Occipital lobe (tissue), 2 donors: Measurements from ENCODE around the gene MTHFD2. TPM values are rescaled to one million over a fixed set of nuclear protein-coding genes. Genes with fewer than 3 reads are reported as not detected.
"Not testable (repeated sequence)": the region's sequence is repeated elsewhere in the genome, so short reads cannot be mapped to it uniquely, and the experiment has no call there.

Experiments
- DNase-seq: peaks from one replicate; lab custom pipeline; 2025; lab: John Stamatoyannopoulos, UW
- total RNA-seq: library from RNA; depleted of rRNA; stranded (reverse); fragments of >200 nt; gene quantifications from one replicate; pipeline ENCODE4 v1.2.3, GENCODE V29; 2014

MTHFD2 gene
- total RNA-seq, 1 donor from 2014 or later, result 37.0 TPM

DNA sequence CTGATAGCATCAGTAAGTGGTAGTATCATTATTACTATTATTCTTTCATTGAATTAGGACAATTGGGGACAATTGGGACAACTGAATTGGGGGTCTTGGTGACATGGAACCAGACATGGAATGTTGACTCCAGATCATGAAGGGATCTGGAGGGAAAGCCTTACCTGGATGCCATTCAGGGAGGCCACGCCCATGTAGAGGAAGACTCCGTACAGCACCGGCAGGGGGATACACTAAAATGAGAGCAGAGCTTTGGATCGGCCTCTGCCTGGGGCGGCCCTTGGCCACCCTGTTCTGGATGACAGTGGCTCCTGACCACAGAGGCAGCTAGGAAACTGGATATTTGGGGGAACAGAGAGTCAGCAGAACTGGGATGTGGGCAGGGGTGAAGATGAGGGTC is 29.2 kb downstream of the MTHFD2 start:
- DNase-seq, result no peak

DNA sequence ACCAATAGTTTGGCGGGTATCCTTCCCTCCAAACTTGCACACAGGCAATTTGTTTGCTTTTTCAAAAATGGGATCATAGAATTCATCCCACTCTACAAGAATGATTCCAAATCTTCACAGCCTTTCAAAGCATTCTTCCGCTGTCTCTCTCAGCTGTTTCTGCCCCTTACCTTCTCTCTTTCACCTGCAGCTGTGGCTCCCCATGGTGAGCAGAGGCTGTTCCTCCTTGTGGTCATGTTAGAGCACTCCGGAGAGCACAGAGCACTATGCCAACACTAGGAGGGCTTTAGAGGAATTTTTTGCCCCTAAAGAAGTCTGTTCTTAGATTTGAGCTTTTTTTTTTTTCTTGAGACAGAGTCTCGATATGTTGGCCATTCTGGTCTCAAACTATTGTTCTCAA is 30.4 kb downstream of the MTHFD2 start:
- DNase-seq, result no peak

DNA sequence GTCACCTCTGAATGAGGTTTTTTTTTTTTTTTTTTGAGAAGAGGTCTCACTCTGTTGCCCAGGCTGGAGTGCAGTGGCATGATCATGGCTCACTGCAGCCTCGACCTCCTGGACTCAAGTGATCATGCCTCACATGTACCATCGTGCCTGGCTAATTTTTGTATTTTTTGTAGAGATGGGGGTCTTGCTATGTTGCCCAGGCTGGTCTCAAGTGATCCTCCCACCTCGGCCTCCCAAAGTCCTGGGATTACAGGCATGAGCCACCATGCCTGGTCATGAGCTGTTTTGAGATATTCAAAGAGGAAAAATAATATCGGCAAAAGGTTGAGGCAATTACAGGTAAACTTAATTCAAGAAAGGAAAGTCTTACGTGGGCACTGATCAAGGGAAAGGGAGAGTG is 31.4 kb downstream of the MTHFD2 start:
- DNase-seq, result not testable (repeated sequence)

DNA sequence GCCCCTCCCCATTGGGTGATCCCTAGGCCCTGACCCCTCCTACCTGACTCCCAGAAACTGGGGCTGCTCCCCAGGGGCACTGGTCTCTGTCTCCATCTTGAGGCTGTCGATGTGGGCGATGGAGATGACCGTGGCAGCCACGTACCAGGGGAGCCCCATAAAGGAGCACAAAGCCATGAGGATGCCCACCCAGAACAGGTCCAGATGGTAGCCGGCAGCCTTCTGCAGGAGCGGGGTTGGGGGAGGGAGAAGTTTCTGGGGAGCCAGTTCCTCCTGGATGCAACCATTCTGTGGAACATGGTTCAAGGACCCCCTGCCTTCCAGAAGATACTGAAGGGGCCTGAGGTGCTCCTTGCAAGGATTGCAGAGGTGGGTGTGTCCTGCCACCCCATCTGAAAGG is 34.0 kb downstream of the MTHFD2 start:
- DNase-seq, result no peak

DNA sequence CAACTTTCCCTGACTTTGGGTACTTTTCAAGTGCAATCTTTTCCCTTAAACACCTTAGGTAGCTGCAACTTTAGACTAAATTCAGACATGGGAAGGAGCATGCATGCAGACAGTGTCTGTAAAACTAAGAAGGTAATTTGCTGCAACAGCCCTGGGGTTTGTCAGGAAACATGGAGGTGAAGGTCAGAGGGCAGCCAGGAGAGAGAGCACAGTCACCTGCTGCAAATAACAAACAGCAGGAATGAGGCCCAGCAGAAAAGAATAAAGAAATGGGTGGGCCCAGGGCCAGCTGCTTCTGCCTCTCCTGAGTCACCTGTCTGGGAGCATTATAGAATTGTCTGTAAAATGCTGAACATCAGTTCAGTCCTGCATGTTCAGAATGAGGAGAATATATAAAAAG is 35.2 kb downstream of the MTHFD2 start:
- no peak for DNase-seq

DNA sequence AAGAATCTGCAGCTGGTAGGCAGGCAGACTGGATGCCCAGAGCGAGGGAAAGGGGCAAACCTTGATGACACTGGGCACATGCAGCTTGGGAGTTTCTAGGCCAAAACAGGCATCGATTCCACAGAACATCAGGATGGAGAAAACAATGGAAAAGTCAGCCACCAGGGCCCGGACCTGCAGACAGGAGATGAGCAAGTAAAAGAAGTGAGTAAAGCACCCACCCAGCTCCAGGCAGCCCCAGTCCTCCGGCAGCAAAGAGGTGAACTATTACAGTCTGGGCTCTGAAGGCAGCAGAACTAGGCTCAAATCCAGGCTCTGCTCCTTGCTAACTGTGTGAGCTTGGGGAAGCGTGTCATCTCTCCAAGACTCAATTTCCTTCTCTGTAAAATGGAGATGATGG is 36.6 kb downstream of the MTHFD2 start:
- no peak for DNase-seq

DNA sequence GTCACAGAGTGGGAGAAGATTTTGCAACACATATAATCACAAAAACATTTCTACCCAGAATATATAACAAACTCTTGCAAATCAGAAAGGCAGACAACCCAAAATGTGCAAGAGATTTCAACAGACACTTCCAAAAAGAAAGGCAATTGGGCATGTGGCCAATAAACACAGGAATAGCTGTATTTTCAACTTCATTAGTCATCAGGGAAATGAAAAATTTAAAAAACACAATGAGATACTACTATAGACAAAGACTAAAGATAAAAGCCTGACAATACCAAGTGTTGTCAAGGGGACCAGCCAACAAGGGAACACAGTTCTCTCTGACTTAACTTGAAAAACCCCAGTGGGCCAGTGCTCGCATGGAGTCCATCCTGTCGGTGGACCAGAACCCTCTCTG is 40.5 kb downstream of the MTHFD2 start:
- no peak for DNase-seq

DNA sequence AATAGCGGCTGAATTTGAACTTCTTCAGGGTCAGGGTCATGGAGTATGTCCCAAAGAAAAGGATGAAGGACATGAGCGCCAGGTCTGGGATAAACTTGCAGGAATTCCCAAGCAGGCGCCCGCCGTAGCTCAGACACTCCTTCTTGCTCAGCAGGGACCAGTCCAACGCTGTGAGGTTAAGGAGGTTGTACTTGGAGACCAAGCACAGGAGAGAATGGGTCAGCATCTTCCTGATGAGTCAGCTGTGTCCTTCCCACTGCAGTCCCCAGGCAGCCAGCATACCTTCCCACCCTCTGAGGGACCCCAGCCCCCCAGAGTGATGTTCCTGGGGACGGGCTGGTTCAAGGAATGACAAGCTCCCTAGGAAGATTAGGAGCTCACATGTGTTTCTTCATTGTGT is 40.9 kb downstream of the MTHFD2 start:
- DNase-seq, result no peak

DNA sequence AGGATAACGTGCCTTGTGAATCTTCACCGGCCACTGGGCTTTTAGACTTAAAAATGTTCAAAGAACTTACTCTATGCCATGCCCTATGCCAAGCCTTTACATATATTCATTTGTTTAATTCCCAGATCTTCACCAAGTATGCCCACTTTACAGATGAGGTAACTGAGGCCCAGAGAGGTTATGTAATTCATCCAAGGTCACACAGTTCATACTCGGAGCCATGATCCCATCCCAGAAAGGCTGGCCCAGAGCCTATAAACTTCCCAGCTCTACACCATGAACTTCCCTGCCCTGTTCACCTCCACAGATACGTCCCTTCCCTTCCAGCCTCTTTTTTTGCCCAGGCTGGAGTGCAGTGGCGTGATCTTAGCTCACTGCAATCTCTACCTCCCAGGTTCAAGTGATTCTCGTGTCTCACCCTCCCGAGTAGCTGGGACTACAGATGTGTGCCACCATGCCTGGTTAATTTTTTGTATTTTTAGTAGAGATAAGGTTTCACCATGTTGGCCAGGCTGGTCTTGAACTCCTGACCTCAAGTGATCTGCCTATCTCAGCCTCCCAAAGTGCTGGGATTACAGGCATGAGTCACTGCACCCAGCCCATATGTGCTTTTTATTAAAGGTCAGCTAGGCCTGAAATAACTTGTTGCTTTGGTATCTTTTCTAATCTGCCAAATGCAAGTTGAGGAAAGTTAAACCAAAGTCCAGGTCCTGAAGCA is 44.1 kb downstream of the MTHFD2 start:
- no peak for DNase-seq

DNA sequence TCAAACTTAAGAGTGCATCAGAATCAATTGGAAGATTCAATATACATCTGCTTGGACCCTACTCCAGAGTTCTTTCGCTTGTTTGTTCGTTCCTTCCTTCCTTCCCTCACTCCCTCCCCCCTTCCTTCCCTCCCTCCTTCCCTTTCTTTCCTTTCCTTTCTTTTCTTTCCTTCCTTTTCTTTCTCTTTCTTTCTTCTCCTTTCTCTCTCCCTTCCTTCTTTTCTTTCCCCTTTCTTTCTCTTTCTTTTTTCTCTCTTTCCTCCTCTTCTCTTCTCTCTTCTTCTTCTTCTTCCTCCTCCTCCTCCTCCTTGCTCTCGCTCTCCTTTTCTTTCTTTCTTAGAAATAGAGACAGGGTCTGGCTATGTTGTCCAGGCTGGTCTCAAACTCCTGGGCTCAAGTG is 45.9 kb downstream of the MTHFD2 start:
- DNase-seq, result no peak

DNA sequence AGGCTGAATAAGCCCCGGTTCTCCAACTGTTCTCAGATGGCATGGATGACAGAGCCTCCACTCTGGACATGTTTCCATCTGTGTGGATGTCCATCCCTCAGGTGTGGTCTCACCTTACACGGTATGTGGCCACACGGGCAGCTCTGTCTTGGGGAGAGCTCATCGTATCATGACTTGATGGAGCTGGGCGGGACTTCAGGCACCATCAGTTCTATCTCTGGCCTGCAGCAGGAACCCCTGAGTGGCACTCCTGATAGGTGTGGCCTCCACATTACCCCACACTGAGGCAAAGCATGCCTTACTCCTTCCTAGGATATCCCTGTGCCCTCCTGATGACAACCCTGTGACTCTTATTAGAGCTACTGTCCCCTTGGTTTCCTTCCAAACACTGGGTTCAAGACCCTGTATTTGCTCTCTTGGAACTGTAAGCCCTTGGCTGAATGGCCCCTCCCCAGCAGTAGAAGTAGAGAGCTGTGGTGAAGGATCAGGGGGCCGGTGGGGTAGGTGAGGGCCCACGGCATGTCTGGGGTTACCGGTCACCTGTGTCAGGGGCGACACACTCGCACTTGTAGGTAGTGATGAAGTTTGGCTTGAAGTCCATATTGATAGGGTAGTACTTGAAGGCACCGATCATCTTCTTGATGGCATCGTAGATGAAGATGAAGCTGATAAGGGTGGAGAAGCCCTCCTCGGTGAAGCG is 48.2 kb downstream of the MTHFD2 start:
- DNase-seq, result no peak

DNA sequence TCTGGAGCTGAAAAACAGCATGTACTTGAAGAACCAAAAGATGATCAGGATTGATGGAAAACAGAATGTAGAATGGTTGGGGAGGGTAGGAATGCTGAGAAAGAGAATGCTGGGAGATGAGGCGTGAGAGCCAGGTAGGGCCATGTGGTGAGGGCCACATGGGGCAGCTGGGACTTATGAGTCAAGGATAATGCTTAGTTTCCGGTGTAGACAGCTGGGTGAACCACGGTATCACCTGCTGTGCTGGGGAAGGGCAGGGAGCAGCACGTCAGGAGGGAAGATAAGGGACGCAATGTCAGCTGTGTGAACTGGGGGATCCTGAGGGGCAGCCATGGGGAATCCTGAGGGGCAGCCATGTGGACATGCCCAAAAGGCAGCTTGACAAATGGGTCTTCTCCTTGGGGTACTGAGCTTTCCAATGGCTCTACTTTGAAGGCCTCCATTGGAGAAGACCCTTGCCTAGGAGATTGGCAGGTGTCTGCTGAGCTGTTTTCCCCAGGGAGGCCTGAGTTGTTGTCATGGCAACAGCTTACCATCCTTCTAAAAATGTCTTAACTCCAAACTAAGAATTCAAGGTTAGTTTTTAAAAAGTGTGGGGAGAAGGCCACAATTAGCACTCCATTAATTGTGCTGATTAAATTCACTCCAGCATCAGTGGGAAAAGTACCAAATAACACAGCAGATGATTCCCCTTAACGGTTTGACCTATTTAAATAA is 51.1 kb downstream of the MTHFD2 start:
- DNase-seq, result no peak

DNA sequence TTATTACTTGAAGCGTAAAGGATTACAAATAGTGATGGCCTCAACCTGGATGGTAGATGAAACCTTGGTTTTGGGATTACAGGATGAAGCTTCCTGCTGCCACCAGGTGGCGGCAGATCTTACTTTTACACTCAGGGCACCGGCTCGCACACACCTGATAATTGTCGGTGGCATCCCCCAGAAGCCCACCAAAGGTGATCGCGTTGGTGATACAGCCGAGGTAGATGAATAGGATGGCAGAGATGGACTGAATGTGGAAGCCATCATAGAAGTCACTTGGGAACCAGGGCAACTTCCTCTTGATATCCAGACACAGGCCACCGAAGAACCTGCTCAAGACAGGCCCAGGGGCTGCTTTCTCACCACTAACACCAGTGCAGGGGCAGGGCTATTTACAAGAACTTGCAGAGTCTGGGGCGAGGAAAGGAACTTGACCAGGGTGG is 51.8 kb downstream of the MTHFD2 start:
- DNase-seq, result no peak

DNA sequence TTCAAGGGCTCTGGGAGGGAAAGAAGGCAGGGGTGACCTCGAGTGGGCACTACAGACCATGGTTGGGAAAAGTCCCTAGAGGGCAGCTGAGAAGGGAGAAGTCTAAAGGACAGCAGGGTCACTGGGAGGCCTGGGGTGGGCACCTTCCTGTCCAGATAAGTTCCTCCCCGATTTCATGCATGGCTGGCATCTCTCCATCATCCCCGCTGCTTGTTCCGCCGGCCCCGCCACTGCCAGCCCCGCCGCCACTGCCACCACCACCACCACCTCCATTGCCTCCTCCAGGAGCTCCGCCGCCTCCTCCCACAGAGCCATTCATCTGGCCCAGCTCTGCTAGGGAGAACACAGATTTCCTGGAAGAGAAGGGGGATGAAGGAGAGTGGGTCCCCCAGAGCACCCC is 53.6 kb downstream of the MTHFD2 start:
- no peak for DNase-seq

DNA sequence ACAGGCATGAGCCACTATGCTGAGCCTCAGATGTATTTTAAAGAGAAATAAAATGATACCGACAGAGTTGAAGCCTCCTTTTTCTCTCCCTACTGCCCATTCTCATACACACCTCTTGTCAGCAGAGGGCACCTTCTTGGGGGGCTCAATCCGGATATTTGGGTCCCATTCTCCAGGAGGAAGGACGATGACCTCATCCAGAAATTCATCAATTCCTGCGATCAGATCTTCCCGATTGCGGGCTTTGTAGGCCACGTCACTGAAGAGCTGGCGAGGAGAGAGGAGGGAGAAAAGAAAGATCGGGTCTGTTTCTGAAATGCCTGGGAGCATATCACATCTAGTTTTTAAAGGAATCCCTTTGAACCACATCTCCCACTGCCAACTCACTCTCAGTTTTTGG is 54.4 kb downstream of the MTHFD2 start:
- DNase-seq, result no peak

DNA sequence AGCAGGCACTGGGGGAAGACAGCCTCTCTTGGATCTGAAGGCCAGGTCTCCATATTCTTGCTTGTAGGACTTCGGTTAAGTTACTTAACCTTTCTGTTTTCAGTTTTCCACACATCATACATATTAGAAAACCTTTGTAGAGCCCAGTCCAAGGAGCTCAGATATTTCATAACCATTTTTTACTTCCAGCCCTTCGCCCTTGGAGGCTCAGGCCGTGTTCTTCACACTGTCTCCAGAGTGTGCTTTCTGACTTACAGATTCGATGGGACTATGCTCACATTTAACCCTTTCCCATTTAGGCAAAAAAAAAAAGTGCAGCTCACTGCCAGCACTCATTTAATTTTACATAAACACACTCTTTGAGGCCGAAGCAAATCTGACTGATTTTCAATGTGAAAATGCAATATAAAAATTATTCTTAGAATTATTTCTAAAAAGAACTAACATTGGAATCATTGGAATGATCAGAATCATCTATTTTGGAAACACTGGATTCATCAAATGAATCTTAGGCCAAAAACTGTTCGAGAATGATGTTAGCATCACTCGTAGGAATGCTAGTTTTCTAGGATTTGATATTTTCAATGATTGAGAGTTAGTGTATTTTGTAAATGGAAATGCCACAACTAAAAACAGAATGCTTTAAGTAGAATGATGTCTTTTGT is 55.0 kb downstream of the MTHFD2 start:
- no peak for DNase-seq

DNA sequence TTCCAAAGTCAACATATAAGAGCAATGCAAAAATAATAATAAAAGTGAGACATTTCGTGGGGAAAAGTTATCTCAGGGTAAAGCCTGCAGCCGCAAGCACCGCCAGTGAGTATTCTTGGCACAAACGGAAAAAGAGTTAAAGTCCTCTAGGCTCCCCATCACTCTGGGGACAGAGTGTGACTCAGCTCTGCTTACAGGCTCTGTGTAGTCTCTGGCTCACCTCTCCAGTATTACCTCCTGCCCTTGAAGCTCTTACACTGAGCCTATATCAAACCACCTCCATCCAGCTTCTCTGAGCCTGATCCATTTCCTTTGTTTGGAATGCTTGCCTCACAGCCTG is 55.5 kb downstream of the MTHFD2 start:
- DNase-seq, result no peak

DNA sequence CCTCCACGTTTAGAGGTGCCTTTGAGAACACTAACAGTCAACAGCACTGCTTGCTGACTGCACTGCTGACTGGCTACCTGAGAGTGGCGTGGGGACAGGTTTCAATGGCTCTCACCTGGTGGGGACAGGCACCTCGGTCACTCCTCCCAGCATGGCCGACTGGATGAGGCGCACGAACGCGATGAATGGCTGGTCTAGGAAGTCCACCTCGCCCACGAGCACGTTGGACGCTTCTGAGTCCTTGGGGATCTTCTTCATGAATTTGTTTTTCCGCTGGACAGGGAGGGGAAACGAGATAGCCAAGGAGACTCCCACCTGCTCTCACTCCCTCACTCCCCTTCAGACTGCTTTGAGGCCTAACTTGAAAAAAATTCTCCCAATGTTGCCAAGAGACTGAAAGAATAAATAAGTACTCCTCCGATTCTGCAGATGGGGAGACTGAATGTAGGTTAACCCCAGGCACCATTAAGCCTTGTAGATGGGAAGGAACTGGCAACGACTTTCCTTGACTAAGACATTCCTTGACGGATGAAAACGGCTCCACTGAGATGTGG is 57.3 kb downstream of the MTHFD2 start:
- no peak for DNase-seq

DNA sequence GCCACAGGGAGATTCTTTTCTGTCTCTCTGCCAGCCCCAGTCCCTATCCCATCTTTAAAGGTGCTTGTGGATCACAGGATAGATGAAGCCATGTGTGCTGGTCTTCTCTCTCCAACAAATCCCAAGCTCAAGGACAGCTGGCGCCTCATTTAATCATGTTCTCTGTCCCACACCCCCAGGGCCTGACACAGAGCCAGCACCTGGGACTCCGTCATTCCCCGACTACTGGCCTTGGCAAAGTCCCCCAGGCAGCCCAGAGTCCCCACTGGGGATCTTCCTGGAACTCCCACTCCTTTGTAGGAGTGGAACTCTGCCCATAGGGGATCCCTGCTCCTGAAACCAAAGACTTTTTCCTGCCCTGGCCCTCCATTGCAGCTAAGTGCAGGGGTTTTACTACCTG is 60.8 kb downstream of the MTHFD2 start:
- DNase-seq, result no peak

DNA sequence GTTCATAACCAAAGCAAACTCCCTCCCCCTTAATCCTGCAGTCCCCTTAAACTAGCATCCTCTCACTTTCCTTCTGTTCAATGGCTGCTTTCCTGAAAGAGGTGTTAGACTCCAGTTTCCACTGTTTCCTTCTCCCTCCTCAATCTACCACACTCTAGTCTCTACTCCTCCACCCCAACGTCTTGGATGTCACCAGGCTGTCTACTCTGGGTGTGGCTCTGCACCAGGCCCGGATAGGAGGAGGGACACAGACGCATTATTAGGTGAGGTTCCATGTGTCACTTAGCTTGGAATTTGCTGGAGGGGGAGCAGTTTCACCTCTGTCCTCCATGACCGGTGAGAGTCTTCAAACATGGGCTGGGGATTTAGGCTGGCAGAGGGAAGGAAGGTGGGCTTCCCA is 61.3 kb downstream of the MTHFD2 start:
- DNase-seq, result no peak

DNA sequence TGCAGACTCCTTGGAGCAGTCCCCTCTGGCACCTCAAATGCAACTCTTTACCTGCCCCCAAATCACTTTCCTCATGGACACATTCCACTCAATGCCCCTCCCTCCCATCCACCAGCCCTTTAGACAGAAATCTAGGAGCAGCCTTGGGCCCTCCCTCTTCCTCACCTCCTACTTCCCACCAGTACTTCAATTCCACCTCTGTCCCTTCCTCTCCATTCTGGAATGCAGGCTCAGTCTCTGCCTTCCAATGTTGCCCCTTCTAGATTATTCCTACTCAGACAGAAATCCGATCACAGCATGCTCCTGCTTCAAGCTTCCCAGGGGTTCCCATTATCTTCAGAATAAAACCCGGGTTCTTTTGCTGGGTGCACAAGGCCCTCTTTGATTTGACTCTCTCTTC is 62.1 kb downstream of the MTHFD2 start:
- no peak for DNase-seq
